ENCODE data around the gene KRI1.

DNA sequence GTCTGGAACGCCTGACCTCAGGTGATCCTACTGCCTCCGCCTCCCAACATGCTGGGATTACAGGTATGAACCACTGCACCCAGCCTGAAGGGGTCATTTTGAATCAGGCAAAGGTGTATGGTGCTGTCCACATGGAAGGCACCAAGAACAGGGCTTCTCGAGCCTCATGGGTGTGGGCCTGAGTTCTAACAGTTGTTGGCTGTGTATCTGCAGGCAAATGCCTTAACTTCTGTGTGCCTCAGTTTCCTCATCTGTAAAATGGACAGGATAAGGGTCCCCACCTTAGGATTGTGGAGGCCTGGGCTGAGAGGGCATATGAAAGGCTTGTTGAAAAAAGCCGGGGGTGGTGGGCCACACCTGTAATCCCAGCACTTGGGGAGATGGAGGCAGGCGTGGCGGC, 12.1 kb upstream of the KRI1 start:
- TF ChIP-seq, protein P1, sequence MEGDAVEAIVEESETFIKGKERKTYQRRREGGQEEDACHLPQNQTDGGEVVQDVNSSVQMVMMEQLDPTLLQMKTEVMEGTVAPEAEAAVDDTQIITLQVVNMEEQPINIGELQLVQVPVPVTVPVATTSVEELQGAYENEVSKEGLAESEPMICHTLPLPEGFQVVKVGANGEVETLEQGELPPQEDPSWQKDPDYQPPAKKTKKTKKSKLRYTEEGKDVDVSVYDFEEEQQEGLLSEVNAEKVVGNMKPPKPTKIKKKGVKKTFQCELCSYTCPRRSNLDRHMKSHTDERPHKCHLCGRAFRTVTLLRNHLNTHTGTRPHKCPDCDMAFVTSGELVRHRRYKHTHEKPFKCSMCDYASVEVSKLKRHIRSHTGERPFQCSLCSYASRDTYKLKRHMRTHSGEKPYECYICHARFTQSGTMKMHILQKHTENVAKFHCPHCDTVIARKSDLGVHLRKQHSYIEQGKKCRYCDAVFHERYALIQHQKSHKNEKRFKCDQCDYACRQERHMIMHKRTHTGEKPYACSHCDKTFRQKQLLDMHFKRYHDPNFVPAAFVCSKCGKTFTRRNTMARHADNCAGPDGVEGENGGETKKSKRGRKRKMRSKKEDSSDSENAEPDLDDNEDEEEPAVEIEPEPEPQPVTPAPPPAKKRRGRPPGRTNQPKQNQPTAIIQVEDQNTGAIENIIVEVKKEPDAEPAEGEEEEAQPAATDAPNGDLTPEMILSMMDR (IDR thresholded peaks at IDR 0.05; ENCODE audit: low read length) = no peak
- no peak for TF ChIP-seq EZH2 (optimal IDR thresholded peaks at IDR 0.05; ENCODE audit: low read depth, low read length)
- TF ChIP-seq EZH2phosphoT487 (IDR thresholded peaks at IDR 0.05; ENCODE audit: low read length) = no peak

Measured in MM.1S (cell line).